GM18519 (cell line): ENCODE data around the gene RBX1.
"Not testable (repeated sequence)": the region's sequence is repeated elsewhere in the genome, so short reads cannot be mapped to it uniquely, and the experiment has no call there.

Source experiments
- ATAC-seq: cut with Tn5 transposase; IDR thresholded peaks from one replicate; pipeline ENCODE4 v1.9.1; 2021; ENCODE audit warnings: mild to moderate bottlenecking, moderate library complexity; ENCODE audit not compliant: unreplicated experiment, low FRiP score

The RBX1 gene

GRCh38 chr22:40967111-40967760, 16.1 kb downstream of the RBX1 start:
- ATAC-seq, result no peak

DNA sequence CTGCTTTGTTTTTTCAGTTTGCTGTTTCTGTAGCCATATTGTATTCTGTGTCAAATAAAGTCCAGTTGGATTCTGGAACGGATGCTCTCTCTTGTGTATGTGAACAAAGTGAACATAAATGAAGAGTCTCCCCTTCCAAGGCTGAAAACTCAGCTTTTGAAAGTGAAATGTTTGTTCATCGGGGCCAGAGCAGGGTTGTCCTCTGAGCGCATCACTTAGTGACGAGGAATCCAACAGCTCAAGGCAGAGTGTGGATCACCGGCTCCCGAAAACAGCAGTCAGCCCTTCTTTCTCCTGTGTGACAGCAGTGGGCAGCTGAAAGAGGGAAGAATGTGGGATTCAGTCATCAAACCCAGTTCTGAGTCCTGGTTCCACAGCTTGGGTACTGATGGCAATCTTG, 21.4 kb downstream of the RBX1 start:
- ATAC-seq, result no peak

GRCh38 chr22:40973144-40973543, 22.0 kb downstream of the RBX1 start:
- no peak for ATAC-seq

DNA sequence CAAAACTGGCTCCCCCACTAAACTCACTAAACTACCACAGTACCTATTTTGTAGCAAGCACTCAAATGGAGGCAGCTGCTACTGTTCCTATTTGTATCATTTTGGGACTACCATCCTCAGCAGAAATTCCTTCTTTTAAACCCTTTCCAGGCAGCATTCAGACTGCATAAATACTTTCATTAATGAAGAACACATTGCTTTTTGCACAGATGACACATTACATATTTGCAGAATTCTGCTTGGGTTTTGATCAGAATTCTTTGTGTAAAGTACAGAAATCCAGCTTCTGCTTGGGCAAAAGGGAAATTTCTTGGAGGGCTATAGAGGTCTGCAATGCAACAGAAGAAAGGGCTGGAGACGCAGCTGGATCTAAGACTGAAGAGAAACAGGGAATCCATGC, 24.2 kb downstream of the RBX1 start:
- no peak for ATAC-seq

- ATAC-seq, result no peak
These were observed 25.9 kb downstream of the RBX1 start for GRCh38 chr22:40976866-40977700.

DNA sequence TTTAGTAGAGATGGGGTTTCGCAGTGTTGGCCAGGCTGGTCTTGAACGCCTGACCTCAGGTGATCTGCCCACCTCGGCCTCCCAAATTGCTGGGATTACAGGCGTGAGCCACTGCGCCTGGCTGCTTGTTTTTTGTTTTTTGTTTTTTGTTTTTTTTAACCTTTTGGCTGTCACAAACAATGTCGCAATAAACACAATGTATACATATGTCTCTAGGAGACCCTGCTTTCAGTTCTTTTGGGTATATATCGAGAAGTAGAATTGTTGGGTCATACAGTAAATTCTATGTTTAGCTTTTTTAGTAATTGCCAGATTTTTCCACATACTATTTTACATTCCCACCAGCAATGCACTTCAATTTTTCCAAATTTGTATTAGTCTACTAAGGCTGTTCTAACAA, 28.0 kb downstream of the RBX1 start:
- no peak for ATAC-seq

DNA sequence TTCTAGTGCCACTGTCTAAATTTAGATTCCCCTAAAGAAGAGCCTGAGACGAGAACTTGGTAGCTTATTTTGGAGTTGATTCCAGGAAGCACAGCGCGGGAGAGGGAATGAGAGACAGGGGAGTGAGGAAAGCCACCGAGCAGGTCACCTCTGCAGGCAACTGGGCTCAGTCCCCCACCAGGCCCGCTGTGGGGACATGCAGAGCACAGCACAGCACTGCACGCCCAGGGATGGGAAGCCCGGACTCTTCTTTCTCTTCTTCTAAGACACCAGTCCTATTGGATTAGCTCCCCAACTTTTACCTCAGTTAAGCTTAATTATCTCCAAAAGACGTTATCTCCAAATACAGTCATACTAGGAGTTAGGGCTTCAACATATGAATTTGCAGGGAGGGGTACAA, 28.7 kb downstream of the RBX1 start:
- no peak for ATAC-seq

DNA sequence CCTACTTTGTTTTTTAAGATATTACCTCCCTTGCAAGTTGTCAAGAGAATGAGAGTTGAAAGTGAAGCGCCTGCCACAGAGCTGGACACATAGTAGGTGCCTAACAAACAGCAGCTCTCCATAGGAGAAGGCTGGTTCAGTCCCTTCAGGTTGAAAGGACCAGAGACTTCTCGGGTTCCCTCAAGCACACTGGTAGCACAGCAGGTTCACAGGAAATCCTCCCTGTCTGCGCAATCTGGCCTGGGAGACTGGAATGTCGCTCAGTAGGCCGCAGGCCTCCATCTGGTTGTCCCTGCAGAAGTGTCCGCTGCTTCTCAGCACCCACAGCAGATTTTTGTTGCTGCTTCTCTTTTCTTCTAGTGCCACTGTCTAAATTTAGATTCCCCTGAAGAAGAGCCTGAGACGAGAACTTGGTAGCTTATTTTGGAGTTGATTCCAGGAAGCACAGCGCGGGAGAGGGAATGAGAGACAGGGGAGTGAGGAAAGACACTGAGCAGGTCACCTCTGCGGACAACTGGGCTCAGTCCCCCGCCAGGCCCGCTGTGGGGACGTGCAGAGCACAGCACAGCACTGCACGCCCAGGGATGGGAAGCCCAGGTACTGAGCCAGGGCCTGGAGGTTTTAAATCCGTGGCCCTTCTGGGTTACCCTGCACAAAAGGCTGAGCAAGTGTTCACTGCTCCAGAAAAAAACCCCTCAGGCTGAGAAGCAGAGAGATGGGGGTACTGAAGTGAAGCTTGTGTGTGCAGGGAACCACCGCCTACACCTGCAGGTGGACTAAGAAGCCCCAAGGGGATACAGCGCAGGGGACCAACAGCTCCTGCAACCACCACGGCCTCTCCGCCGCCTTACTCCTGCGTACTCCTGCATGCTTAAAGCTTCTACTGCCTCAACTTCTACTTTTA, 31.6 kb downstream of the RBX1 start:
- no peak for ATAC-seq

DNA sequence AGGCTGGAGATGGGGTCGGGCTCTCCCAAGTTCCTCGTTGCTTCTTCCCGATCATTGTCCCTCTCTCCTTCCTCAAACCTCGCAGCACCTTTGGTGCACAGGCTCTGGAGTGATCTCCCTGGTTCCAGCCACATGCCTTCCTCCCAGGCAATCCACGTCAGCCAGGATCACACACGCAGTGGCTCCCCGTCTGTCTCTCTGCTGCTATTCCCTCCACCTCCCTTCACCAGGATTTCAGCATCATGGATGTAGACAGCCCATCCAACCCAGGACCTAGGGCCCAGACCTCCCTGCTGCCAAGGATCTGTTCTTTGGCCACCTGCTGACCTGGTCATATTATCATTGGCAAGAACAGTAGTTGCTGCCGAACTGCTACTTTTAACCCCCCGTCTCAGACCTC, 40.1 kb downstream of the RBX1 start:
- no peak for ATAC-seq

- no peak for ATAC-seq
These were observed 44.6 kb downstream of the RBX1 start for GRCh38 chr22:40995821-40996220.

- ATAC-seq, result no peak
These were observed 46.3 kb downstream of the RBX1 start for GRCh38 chr22:40997520-40997919.

GRCh38 chr22:41000040-41000565, 48.9 kb downstream of the RBX1 start:
- no peak for ATAC-seq

GRCh38 chr22:41000941-41001721, 50.0 kb downstream of the RBX1 start:
- no peak for ATAC-seq

DNA sequence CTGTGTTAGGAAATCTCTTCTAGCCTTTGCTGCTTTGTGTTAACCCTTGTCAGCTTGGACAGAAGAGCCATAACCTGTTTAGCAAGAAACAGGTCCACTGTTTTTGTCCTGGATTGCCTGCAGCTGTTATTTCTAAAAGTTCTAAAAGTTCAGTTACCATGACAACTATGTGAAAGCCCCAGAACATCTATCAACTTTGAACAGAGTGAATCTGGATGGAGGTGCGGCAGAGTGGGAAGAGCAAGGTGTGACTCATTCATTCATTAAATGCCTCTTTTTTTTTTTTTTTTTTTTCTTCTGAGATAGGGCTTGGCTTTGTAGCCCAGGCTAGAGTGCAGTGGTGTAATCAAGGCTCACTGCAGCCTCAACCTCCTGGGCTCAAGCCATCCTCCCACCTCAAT, 50.5 kb downstream of the RBX1 start:
- no peak for ATAC-seq

DNA sequence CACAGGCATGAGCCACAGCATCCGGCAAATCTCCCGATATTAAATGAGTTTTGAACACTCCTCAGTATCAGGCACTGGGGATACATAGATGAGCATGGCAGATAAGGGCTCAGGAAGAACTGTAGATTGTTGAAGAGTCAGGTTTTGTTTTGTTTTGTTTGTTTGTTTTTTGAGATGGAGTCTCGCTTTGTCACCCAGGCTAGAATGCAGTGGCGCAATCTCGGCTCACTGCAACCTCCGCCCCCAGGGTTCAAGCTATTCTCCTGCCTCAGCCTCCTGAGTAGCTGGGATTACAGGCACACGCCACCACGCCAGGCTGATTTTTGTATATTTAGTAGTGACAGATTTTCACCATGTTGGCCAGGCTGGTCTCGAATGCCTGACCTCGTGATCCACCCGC, 51.2 kb downstream of the RBX1 start:
- ATAC-seq, result not testable (repeated sequence)

- no peak for ATAC-seq
These were observed 51.9 kb downstream of the RBX1 start for GRCh38 chr22:41003066-41003465.

DNA sequence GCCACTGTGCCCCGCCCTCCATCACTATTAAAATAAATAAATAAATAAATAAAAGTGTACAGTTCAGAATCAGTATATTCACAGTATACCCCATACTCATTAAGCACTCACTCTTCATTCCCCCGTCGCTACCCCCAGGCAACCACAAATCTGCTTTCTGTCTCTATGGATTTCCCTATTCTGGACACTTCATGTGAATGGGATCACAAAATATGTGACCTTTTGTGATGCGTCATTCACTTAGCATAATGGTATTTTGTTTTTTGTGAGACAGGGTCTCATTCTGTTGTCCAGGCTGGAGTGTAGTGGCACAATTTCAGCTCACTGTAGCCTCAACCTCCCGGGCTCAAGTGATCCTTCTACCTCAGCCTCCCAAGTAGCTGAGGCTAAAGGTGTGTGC, 52.8 kb downstream of the RBX1 start:
- ATAC-seq, result no peak

DNA sequence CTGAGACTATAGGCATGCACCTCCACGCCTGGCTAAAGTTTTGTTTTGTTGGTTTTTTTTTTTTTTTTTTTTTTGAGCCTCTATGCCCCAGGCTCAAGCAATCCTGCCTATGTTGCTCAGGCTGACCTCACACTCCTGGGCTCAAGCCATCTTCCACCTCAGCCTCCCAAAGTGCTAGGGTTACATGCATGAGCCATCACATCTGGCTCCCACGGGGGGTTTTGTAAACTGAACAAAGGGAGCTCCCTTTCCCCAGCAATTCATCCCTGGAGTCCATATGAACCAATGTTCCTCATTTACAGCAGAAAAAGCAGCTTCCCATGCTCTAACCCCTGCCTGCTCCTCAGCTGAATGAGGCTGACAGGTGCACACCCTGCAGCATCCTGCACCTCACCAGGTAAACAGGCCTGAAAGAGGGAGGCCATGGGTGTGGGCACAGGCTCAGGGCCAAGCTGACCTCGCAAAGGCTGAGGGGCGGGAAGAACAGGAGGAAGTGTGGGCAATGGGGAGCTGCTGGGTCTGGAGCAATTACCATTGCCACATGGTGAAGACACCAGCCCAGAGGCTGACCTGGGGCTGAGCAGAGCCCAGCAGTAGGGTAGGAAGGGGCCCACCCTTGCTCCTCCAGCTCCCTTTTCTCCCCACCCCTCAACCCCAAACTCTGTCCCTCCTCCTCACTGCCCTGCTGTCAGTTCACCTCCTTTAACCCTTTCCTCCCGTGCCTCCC, 58.2 kb downstream of the RBX1 start:
- no peak for ATAC-seq

DNA sequence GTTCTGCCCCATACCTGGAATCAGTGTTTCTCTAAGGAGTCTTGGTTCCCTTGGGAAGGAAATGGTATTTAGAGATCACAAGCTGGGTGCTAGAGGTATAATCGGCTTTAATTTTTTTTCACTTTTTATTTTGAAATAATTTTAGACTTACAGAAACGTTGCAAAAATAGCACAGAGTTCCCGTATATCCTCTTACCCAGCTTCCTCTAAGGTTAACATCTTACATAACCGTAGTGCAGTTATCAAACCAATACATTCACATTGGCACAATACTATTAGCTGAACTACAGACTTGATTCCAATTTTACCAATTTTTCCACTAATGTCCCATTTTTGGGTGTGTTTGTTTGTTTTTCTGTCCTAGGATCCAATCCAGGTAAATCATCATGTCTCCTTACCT, 63.8 kb downstream of the RBX1 start:
- no peak for ATAC-seq
